ENCODE results near the gene NRP2.

The NRP2 gene

DNA sequence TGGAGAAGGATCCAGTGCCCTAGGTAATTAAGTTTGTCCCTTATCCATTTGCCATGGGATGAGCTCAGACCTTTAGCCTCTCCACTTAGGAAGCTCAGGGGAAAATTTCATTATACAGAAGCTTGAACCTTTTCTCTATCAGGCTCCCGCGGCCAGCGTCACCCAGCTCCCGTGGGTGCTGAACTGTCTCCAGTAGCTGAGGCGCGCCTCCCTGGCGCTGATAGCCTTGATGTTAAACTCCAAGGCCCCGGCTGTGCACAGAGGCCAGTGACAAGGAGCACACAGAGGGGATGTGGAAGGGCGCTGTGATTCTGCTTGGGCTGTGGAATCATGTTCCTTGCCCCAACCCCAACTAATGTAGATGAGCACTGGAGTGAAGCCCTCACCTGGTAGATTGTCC lies 50.8 kb downstream of the NRP2 start:
- TF ChIP-seq, protein P1, sequence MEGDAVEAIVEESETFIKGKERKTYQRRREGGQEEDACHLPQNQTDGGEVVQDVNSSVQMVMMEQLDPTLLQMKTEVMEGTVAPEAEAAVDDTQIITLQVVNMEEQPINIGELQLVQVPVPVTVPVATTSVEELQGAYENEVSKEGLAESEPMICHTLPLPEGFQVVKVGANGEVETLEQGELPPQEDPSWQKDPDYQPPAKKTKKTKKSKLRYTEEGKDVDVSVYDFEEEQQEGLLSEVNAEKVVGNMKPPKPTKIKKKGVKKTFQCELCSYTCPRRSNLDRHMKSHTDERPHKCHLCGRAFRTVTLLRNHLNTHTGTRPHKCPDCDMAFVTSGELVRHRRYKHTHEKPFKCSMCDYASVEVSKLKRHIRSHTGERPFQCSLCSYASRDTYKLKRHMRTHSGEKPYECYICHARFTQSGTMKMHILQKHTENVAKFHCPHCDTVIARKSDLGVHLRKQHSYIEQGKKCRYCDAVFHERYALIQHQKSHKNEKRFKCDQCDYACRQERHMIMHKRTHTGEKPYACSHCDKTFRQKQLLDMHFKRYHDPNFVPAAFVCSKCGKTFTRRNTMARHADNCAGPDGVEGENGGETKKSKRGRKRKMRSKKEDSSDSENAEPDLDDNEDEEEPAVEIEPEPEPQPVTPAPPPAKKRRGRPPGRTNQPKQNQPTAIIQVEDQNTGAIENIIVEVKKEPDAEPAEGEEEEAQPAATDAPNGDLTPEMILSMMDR (IDR thresholded peaks at IDR 0.05; ENCODE audit: borderline replicate concordance, insufficient read depth, low read depth, low read length): no peak

DNA sequence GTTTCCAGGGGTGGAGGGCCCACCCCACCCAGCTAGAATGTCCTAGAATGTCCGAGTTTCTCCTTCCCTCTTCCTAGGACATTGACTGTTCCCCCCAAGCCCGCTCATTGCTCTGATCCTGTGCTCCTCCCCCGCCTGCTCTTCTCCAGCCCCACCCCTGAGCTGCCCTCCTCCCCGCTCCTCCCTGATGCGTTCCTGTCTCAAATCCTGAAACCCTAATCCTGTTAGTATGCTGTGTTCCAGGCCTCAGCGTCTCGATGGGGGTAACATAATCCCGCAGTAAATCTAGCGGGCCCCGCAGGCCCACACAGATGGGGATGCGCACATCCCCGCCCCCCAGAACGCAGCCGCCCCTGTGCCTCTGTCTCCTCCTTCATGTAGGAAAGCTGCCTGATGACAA lies 51.3 kb downstream of the NRP2 start:
- TF ChIP-seq, protein P1 (IDR thresholded peaks at IDR 0.05; ENCODE audit: borderline replicate concordance, insufficient read depth, low read depth, low read length): no peak
- H3K4me3 ChIP-seq (ENCODE audit: low read depth, low read length): no peak overlapping the region

More for the DNA sequence above, 50.8 kb downstream of the NRP2 start:
- no peak overlapping the region for H3K4me3 ChIP-seq (ENCODE audit: low read depth, low read length)

DNA sequence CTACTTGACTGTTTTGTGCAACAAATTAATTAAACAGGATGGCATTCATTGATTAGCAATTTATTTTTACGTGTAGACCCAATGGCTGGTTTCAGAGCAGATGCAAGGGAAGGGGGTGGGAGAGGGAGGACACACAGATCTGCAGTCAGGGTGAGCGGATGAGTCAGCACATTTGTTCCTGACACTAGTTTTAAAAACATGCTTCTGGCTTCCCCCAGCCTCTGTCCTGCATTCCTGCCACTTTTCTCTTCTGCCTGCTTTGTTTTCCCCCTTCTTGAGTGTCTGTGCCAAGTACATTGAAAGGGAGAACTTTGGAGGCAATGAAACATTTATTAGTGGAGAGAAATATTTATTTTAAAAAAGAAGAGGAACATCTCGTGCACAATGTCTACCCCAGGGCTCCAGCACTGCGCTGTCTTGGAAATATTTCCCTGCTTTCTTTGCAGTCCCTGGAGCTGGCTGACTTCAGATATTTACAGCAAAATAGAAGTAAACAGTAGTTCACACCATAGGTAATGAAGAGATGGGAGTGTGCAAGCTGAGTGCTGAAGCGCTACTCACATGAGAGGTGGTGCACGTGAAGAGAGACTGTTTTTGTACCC lies 52.2 kb downstream of the NRP2 start:
- TF ChIP-seq, protein P1 (IDR thresholded peaks at IDR 0.05; ENCODE audit: borderline replicate concordance, insufficient read depth, low read depth, low read length): no peak
- H3K4me3 ChIP-seq (ENCODE audit: low read depth, low read length): no peak overlapping the region

DNA sequence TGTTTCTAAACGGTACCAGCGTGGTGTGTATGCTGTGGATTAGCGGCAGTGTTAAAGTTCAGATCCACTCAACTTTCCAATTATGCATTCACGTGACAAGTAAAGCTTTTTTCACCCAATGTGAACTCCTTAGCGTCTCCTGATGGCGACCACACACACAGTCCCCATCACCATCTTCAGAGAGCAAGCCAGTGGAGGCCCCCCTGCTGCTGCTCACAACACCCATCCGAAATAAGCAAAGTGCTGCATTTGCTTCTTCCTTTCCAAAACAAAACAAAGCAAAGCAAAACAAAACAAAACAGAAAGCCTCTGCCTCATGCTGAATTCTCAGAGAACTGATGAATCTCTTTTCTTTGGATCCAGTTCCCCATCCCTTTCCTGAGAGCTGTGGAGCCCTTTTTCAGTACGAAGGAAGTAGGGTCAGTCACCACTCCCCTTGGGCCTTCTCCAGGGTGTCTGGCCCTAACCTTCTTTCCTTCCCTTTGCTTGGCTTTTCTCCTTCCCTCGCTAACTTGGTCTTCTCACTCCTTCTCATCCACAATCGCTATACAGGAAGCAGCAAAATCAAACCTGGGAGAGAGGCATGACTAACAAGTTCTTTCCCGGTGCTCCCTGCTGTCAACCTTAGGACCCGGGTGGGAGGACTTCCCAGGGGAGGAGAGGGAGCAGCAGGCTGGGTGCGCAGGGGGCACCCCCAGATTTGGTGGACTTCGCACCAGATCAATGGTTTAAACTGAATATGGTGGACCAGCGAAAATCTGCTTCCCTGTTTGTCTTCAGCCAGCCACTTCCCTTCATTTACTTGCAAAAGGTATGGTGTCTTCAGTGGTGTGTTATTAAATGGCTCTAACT lies 56.0 kb downstream of the NRP2 start:
- TF ChIP-seq, protein P1 (IDR thresholded peaks at IDR 0.05; ENCODE audit: borderline replicate concordance, insufficient read depth, low read depth, low read length): no peak
- H3K4me3 ChIP-seq (ENCODE audit: low read depth, low read length): no peak overlapping the region

DNA sequence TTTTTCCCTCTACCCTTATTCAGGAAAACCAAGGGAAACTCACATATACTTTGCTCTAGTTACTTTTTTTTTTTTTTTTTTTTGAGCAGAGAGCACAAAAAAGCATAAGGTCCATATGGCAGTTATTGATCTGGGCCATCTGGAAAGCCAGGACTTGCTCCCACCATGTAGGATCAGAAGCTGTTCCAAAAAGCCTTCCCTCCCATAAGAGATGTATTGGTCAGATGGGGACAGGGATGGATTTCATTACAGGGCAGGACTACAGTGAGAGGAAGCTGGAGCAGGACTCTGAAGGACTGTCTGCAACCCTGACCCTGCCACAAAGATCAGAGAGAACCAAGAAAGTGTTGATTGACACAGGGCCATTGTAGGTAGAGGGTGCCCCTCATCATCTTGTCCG lies 57.3 kb downstream of the NRP2 start:
- TF ChIP-seq, protein P1 (IDR thresholded peaks at IDR 0.05; ENCODE audit: borderline replicate concordance, insufficient read depth, low read depth, low read length): no peak

DNA sequence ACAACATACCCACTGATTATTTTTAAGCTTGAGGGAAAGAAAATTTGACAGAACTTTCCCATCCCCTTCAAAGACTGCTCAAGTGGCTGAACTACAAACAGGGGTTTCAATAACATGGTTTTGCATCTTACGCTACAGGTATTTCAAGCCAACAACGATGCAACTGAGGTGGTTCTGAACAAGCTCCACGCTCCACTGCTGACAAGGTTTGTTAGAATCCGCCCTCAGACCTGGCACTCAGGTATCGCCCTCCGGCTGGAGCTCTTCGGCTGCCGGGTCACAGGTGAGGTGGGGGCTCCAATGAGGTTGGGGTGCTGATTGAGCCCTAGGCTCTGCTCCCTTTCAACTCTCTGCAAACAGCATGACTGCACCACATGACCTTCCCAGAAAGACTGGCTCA lies 58.1 kb downstream of the NRP2 start:
- TF ChIP-seq, protein P1 (IDR thresholded peaks at IDR 0.05; ENCODE audit: borderline replicate concordance, insufficient read depth, low read depth, low read length): no peak

More for the DNA sequence above, 57.3 kb downstream of the NRP2 start:
- no peak overlapping the region for H3K4me3 ChIP-seq (ENCODE audit: low read depth, low read length)

More for the DNA sequence above, 58.1 kb downstream of the NRP2 start:
- H3K4me3 ChIP-seq (ENCODE audit: low read depth, low read length): no peak overlapping the region
